ENCODE data around the gene MOB3B.
A peak's percentile ranks its signal among the peaks of the same experiment; 100 is the strongest.

The MOB3B gene

DNA sequence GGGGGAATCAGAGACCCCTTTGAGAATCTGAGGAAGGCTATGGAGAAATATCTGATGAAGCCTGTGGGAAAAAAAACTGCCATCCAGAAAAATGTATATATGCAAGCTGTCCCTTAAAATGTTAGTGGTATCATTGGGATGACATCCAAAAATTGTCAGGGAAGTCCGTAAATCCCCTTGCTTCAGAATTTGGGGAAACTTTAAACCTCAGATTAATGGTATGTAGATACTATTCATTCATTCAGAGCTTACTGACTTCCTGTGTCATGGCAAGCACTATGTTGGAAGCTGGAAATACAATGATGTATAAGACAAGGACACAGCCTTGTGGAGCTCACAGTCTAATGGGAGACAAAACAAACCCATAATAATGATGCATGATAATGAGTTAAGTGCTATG lies 10.9 kb upstream of the MOB3B start:
- no peak for DNase-seq

DNA sequence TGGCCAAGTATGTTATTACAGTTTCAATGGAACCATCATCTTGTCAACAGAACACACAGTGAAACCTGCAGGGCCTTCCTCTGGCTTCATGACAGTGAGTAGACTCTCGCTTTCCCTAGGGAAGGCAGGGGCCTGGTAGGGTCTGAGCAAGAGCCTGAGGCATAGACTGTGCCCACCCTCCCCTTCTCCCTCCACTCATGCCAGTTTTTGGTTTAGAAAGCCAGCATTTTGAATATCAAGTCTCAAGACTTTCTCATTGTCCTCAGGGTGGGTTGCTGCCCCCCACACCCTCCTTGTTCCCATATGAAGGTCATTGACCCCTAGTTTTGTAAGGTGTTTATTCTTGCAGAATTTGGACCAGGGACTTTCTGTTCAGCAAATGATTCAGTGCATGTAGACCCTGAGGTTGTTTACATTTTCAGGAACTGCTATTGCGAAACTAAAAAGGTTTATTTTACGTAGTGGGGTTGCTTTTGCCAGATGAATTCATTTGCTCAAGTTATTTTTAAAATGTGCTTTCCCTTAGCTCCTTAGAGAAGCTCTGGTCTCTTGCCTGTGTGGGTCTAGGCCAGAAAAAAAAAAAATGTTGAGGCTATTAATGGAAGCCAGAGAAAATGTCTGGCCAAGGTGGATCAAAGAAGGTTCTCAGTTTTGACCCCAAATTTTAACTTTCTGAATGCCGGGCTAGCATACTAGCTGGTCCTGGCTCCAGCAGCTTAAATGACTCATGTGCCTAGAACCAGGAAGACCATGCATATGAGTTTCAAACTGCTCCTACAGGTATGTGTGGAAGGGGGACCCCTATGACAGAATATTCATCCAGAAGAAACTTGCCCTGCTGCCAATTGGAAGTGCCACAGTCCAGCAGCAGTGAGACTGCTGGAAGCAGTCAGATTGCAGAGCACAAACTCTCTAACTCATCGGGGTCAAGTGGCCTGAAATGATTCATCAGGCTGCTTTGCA lies 10.1 kb upstream of the MOB3B start:
- DNase-seq: peak; percentile 38 to 76

DNA sequence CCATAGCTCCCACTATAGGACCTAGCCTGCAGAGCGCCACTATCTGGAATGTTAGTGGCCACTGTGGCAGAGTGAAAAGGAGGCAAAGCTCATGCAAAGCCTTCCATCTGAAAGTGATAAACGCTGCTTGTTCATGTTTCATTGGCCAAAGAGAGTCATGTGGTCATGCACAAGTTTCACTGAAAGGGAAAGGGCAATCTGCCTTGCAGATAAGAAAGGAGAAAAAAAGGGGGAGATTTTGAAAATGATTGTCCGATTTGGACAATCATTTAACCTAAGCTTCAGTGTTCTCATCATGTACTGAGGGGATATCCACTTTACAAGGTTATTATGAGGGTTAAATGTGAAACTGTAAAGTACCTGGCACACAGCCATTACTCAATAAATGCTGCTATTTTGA lies 9.0 kb upstream of the MOB3B start:
- DNase-seq: no peak

DNA sequence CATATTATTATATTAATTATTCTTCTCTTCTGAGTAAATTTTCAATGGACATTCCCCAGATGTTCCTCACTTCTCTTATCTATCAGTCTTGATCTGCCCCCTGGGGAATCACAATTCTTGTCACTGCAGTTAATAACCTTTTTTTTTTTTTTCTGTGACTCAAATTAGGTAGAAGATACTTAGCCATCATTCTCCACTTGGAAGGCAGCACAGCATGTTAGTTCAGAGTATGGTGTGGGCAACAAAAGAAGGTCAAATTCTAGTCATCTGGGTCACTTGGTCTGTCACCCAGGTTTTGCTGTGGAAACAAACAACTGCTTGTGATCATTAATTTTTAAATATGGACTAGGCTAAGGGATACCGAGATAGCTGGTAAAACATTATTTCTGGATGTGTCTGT lies 8.1 kb upstream of the MOB3B start:
- DNase-seq: no peak

DNA sequence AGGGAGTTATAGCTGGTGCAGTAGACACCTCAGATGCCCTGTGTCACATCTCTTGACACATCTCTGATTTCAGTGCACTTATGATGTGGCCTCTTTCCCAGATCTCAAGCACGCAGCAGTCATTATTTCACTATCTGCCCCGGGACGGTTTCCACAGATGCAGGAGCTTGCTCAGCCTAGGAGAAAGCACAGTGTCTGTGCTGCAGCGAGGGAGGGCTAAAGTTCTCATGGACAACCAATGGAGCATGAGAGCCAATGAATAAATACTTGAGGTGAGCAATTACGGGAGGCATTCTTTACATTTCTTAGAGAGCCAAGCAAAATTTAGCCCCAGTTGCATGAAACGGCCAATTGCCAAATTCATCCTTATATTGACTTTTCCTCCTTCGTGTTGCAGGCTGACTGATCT lies 7.4 kb upstream of the MOB3B start:
- DNase-seq: no peak

DNA sequence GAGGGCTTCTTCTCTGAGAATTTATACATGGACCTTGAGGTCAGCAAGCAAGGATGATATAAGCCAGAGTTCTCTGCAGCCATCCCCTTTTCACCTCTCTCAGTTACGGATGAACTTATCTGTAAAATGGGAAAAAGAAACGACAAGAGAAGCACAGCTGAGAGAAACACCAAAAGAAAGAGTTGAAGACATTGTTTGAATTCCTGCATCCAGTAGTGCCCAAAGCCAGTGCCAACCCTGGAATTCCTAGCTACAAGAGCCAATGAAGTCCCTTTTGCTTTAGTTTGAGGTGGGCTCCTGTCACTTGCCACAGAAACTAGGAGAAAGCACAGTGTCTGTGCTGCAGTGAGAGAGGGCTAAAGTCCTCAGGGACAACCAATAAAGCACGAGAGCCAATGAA lies 6.6 kb upstream of the MOB3B start:
- DNase-seq: no peak

DNA sequence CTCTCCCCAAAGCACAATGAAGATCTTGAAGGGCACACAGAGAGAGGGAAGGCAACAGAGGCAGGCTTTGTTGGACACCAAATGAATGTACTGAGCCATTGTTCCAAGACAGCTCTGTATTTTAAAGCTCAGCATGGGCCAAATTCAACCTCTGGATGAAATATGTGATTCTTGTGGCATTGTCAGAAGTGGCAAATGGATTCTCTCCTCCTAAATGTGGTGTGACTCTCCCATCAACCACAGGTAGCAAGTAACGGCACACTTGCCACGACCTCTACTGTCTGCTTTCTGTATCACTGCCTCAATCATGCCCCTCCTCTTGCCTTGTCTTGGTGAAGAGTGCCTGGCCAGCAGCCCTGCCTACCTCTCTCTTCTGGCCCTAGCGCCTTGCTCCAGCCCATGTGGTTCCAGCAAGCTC lies 6.1 kb upstream of the MOB3B start:
- DNase-seq: no peak

DNA sequence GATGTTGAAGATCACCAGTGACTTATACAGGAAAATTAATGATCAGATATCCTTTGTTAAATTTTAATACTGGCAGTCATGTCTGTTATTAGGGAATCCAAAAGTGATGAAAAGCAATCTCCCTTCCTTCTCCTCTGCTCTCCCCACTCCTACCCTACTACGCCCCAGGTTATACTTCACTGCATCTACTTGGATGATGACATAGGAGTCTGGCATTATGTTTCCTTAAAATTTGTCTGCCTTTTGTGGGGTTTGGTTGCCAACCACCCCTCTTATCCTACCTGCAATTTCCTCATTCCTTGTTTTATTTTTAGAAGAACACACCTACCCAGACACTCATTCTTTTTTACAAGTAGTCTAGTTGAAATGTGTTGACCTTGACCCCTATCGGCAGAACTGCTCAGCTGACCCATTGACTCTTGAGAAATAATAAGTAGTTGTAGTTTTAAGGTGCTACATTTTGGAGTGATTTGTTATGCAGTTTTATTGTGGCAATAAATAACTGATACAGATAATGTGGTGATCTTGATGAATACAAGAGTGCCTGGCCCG lies 5.1 kb upstream of the MOB3B start:
- no peak for DNase-seq

DNA sequence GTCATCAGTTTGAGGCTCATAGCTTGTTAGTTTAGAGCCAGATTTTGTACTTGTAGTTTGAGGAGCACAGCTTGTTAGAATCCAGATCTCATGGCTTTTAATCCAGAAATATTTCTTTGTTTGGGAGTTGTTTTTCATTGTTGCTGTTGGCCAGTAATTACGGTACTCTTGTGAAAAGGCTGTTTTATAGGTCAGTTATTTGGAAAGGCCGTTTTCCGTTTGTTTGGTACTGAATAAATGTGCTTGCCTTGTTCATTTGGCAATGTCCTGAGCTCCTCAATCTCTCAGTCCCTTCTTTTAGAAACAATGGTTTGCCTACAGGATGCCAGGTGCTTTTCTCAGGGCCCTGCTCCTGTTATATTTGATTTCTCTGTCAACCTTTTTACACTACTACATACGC lies 4.5 kb upstream of the MOB3B start:
- no peak for DNase-seq

DNA sequence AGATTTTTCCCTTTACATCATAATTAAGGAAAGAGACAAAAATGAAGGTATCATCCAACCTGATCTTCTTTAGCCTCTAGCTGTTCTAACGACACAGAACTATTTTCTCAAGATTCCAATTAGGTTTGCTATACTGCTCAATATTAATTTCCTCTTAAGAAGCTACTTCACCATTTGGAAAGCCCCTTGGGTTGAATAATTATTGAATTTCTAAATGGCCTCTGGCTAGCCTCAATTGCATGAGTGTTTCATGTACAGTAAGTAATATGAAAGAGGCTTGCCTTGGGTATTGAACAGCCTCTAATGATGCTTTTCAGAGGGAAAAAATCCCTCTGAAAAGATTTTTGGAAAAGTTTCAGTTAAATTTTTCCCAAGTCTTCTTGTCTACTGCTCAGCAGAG lies 3.7 kb upstream of the MOB3B start:
- peak; percentile 58 to 72 for DNase-seq

DNA sequence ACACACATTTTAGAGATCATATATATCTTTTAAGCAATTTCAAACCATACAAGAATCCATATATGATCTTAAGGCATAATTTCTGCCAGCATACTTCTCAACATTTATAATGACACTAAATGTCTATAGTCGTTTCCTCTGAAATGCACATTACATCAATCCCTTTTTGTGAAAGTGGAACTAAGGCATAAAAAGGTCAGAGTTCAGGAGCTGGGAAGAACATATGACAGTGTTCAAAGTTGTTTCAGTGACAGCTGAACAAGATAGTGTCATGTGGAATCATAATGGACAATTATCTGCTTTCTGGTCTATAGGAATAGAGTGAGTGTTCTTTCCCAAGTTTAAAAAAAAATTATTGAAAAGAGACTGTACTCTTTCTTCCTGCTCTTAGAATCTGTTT lies 2.4 kb upstream of the MOB3B start:
- DNase-seq: peak; percentile 71 to 79

DNA sequence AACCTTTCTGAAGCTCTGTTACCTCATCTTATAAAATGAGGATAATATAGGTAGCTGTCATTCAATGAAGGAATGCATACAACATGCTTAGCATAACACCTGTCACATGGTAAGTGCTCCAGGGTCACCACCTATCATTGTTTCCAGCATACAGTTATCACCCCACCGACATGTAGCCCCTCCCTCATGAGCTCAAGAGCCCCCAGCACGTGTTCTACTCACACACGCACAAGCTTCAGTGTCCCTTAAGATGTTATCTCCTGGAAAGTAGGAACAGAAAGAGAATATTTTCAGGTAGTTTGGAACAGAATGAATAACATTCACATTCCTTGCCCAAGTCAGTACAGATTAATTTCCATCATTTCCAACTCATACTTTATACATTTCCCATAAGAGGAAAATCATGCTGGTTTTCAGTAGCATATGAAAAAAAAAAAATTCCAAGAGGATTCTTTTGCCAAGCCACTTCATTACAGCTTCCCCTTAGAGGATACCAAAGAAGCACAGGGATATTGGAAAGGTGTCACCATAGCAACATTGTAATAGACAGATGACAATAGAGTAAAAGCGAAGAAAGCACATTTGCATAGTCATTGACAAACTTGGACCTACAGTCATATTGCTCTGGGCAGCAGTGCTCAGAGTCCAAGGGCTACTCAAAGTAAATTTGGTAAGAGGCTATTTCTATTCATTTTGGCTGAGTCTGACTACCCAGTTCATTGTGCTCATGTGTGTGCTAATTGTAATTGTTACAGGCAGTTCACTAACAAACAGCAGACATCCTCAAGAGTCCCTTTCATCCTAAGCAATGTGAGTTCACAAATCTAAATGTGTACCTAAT lies 1.5 kb upstream of the MOB3B start:
- DNase-seq: peak in 1 of 2 donors; percentile 32

DNA sequence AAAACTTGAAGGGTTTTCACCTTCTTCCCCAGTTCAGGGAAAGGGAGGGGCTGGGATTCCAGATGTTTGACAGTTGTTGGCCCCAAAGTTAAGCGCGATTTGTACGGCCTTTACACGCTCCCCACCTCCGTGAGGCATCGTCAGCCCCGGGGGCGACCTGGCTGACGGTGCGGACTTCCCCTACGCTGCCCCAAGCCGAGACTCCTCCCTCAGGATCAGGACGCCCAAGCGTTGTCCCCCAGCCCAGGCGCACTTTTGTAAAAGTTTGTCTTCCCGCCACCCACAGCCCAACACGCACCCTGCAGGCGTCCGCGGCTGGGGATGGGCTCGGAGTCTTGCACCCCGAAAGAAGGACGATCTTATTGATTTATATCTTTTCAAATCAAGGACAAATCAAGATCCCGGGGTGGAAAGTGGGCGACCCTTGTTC lies 713 bp downstream of the MOB3B start:
- DNase-seq: peak; percentile 83 to 94

DNA sequence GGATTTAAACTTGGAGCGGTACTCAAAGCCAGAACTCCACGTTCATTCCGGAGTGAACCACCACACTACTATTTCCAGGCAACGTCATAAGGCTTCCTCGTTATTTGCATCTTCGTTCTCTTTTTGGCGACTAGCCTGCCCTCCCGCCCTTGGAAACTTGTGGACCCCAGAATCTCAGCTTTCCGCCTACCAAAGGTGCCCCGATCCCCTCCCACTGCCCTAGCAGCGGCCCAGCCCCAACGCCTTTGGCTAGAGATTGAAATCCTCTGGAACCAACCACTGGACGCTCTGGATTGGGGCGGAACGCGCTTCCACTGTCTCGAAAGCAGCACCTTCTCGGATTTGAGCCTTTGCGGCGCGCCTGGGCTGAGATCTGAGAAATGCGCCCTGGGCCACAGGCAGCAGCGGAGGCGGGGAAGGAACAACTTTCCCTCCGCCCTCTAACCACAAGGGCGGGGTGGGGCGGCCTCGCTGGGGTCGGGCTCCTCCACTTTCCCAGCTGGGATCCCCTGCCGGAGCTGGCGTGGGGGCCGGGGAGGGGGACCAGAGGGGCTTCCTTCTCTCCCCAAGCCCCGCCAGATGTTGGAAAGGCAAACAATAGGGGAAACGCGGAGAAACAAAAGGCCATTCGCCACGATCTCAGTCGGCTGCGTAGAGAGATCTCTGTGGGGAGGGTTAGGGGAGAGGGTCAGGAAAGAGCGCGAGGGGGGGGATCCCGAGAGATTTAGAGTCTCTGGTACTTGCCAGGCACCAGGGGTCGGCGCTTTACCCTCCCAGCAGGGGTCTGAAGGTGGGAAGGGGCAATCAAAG lies 1.3 kb downstream of the MOB3B start:
- DNase-seq: peak; percentile 81 to 86

DNA sequence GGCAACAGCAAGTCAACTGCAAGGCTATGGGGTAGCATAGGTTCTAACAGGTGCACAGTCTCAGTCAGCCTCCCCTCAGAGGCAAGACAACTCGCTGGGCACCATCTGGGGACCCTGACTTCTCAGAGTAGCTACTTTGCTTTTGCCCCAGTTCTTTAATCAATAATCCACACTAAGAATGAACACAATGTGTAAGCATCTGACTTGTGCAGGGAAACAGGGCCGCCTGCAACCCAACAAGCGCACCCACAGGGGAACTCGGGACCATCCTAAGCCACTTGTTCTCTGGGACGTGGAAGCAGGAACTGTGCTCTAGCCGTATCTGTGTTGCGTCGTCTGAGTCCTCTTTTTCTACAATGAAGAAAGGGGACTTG lies 1.9 kb downstream of the MOB3B start:
- DNase-seq: peak in 1 of 2 donors; percentile 25

DNA sequence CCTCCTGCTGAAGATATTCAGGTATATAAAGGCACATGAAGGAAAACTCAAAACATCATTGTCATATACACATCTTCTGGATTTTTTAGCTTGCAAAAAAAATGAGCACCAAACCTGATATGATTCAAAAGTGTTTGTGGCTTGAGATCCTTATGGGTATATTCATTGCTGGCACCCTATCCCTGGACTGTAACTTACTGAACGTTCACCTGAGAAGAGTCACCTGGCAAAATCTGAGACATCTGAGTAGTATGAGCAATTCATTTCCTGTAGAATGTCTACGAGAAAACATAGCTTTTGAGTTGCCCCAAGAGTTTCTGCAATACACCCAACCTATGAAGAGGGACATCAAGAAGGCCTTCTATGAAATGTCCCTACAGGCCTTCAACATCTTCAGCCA lies 5.4 kb downstream of the MOB3B start, which contains the start of gene IFNK:
IFNK (plus strand) TSS at position 55 of the 400 bp plus-strand sequence; CDS start at position 102, 47 bp downstream.
- no peak for DNase-seq

DNA sequence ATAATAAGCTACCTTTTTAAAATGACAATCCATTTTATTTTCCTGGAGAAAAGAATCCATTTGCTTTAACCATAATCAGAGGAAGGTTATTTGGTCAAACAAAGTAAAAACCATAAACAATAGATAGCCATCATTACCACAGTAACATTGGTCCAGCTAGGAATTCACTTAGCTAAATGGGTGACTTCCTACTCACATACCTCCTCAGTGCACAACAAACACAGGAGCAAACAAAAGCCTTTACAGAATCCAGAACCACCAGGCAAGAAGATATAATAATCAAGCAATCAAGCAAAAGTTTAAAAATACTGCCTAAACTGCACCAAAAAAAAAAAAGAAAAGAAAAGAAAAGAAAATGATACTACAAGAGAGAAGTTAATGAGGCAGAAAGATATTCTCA lies 6.5 kb downstream of the MOB3B start:
- DNase-seq: no peak

DNA sequence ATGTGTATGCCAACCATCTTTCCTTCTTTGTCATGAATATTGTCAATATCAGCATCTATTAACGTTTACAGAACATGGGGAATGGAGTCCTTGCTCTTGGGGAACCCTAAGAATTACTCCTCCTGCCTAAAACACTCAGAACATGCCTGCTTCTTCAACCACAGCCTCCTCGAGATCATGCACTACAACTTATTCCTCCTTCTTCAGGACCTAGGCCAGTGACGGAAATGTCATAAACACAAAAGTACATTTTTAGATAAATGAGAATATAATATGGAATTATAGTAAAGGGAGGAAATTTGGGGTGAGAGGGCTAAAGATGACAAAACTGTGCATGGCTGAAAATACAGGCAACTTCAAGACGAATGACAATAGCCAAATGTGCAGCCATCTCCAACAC lies 8.6 kb downstream of the MOB3B start:
- DNase-seq: no peak

DNA sequence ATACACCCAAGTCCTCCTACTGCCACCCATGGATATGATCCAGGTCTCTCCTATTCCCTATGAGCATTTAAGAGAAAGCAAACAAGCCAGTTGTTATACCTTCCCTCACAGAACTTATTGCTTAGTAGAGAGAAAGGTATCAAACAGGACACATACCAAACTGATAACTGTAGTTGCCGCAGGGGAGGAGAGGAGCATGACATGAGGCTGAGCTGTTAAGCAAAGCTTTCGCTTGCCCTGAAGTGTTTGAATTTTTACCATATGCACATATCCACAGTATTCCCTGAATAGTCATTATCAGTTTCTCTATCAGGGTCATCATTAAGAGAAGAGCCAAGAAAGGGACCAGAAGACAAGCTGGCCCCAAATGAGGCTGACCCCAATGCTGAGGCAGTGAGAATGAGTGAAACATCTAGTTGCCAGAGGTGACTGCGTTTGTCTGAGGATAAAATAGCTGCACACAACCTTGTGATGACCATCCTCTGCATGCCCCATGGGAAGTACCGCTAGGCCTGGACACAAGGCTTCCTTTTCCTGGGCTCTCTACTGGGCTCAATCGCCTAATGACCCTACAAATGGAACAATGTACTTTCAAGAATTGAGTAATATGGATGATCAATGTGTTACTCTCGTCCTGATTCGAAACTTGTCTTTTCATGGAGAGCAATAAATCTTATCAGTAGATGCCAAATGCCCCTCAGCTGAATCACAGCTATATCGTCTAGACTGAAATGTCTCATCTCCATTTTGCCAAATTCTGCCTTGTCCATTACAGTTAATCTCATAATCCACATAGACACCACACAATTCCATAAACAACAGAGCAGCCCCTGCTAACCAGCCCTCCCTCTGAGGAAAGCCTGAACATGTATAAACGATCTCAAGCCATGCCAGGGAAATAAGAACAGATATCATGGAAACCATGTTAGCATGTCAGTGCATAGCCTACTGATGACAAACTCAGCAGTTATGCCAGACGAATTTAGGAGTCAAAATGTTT lies 9.8 kb downstream of the MOB3B start:
- no peak for DNase-seq

DNA sequence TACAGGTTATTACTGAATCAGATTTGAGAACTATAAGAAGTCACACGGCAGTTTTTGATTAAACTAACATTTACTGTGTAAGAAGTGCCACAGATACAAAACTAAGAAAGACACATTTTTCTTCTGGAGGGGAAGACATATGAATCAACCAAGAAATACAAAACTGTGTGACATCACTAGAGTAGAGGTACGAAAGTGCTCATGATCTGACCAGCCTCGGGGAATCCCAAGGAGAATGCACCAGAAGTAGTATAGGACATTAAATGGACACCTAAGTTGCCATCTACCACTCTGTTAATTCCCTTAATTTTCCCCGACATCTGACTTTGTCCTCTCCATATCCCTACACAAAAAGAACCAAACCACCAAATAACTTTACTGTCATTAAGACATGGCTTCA lies 10.8 kb downstream of the MOB3B start:
- DNase-seq: no peak

DNA sequence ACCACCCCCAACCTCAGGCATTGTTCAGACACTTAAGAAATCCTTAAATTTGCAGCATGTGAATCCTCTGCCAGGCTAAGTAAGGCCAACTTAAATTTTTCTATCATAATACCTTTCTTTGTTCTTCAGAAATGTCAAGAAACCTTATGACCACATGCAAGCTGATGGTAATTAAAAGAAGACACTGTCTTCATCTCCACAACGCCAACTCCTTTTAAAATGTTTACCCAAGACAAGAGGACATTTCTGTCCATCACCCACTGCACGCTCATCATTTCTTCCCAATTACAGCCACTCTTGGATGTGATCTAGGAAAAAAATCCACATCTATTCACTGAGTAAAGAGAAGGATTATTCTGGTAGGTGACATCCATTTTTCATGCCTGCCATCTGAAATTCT lies 11.6 kb downstream of the MOB3B start:
- DNase-seq: no peak
